Endothelial cell of umbilical vein (primary cell): ENCODE data around the gene FBXL17. TPM values are rescaled to one million over a fixed set of nuclear protein-coding genes. Genes with fewer than 3 reads are reported as not detected.

Experiments
- BruUV-seq: library from RNA; stranded (reverse); fragments of 400-500 nt; replicated peaks from 2 replicates; lab custom pipeline; 2021; lab: Mats Ljungman, UMichigan
- CTCF ChIA-PET: fragments of 300-600, 350-600 bp; sonication (Branson Sonifier 250); formaldehyde crosslinking; loops from one replicate; lab custom pipeline; 2021; ENCODE audit warnings: antibody characterized with exemption, inconsistent platforms; lab: Charles Lee
- POLR2A ChIA-PET: fragments of 300-600, 350-600 bp; sonication (Branson Sonifier 250); formaldehyde crosslinking; loops from one replicate; lab custom pipeline; 2021; ENCODE audit warnings: antibody characterized with exemption, inconsistent platforms; lab: Charles Lee
- DNase-seq: peaks from one replicate; pipeline ENCODE4 v3.0.0-alpha.2; 2011; ENCODE audit warnings: low read depth, low spot score
- FAIRE-seq: peaks from 2 replicates; lab custom pipeline; 2011; peaks lifted over from hg19 to GRCh38; lab: Jason Lieb, UNC
- H2AFZ ChIP-seq: 2 replicates; pipeline ENCODE4 v1.6.0; 2012; ENCODE audit warnings: low read depth, low read length, control low read depth, inconsistent platforms
- H3K27ac ChIP-seq: 2 replicates; pipeline ENCODE4 v1.5.1; 2011; ENCODE audit warnings: low read depth, mild to moderate bottlenecking, control low read depth, low read length, moderate library complexity; ENCODE audit not compliant: insufficient read depth
- H3K27me3 ChIP-seq, 2 experiments: 2 replicates each; pipeline versions ENCODE4 v1.6.0 to v1.6.1; 2011; ENCODE audit warnings: low read length in 2 of 2, mixed read lengths in 1 of 2; ENCODE audit not compliant: control insufficient read depth in 2 of 2, insufficient read depth in 2 of 2
- H3K36me3 ChIP-seq, 2 experiments: 2 replicates in 1 of 2; 3 replicates in 1 of 2; pipeline ENCODE4 v1.5.1; 2011; ENCODE audit warnings: low read length in 2 of 2, mild to moderate bottlenecking in 1 of 2, moderate library complexity in 1 of 2; ENCODE audit not compliant: control insufficient read depth in 2 of 2, insufficient read depth in 2 of 2; ENCODE audit errors: extremely low read depth in 1 of 2
- H3K4me1 ChIP-seq: 3 replicates; pipeline ENCODE4 v1.5.1; 2011; ENCODE audit warnings: mild to moderate bottlenecking, low read length; ENCODE audit not compliant: control insufficient read depth, insufficient read depth; ENCODE audit errors: extremely low read depth
- H3K4me2 ChIP-seq: 2 replicates; pipeline ENCODE4 v1.6.1; 2011; ENCODE audit warnings: low read length, control low read depth, mixed read lengths; ENCODE audit not compliant: insufficient read depth
- H3K4me3 ChIP-seq, 3 experiments: fragments of 200-600 bp in 1 of 3; sonication (generic), shearing (Covaris generic) in 1 of 3; replicated peaks in 1 of 3; 2 replicates each; pipeline ENCODE4 v1.5.1; 2011 to 2016; ENCODE audit warnings: control low read depth in 3 of 3, low read length in 3 of 3, mild to moderate bottlenecking in 2 of 3, inconsistent platforms in 1 of 3, low read depth in 1 of 3, moderate library complexity in 1 of 3; ENCODE audit not compliant: insufficient read depth in 1 of 3
- H3K79me2 ChIP-seq: 2 replicates; pipeline ENCODE4 v1.6.0; 2012; ENCODE audit warnings: low read length, inconsistent platforms; ENCODE audit not compliant: control insufficient read depth, insufficient read depth
- H3K9ac ChIP-seq: replicated peaks from 2 replicates; pipeline ENCODE3; 2011; ENCODE audit warnings: low read length, control low read depth; ENCODE audit not compliant: insufficient read depth; ENCODE audit errors: extremely low read depth
- H3K9me1 ChIP-seq: replicated peaks from 3 replicates; pipeline ENCODE4 v1.6.0; 2011; ENCODE audit warnings: mild to moderate bottlenecking, low read length; ENCODE audit not compliant: control insufficient read depth, insufficient read depth; ENCODE audit errors: extremely low read depth
- H3K9me3 ChIP-seq: replicated peaks from 2 replicates; pipeline ENCODE4 v1.5.1; 2012; ENCODE audit warnings: low read length, inconsistent platforms; ENCODE audit not compliant: control insufficient read depth, insufficient read depth
- H4K20me1 ChIP-seq: replicated peaks from 2 replicates; pipeline ENCODE3; 2011; ENCODE audit warnings: mild to moderate bottlenecking, low read length; ENCODE audit not compliant: control insufficient read depth, insufficient read depth; ENCODE audit errors: extremely low read depth
- CTCF ChIP-seq, 2 donors: IDR thresholded peaks; 1 replicate in 1 of 2; 2 replicates in 1 of 2; pipeline ENCODE4 v1.5.1; 2011; ENCODE audit warnings: low read length in 2 of 2, mild to moderate bottlenecking in 2 of 2, moderate library complexity in 2 of 2, control low read depth in 1 of 2, inconsistent platforms in 1 of 2, low read depth in 1 of 2; ENCODE audit not compliant: insufficient read depth in 1 of 2; ENCODE audit errors: extremely low read depth in 1 of 2
- EZH2 ChIP-seq: IDR thresholded peaks from 2 replicates; pipeline ENCODE4 v1.6.1; 2012; ENCODE audit warnings: borderline replicate concordance, low read depth, mild to moderate bottlenecking, moderate library complexity, low read length, inconsistent platforms; ENCODE audit not compliant: severe bottlenecking
- FOS ChIP-seq: IDR thresholded peaks from 2 replicates; pipeline ENCODE4 v1.6.1; 2011; ENCODE audit warnings: mild to moderate bottlenecking, low read length, moderate library complexity, borderline replicate concordance; ENCODE audit not compliant: insufficient read depth
- GATA2 ChIP-seq: IDR thresholded peaks from 2 replicates; pipeline ENCODE4 v1.7.0; 2011; ENCODE audit warnings: low read depth, mild to moderate bottlenecking, moderate library complexity, mixed read lengths, low read length; ENCODE audit not compliant: insufficient read length, insufficient read depth
- JUN ChIP-seq: IDR thresholded peaks from 2 replicates; pipeline ENCODE4 v1.6.1; 2011; ENCODE audit warnings: borderline replicate concordance, low read depth; ENCODE audit not compliant: insufficient read length, insufficient read depth
- MAX ChIP-seq: IDR thresholded peaks from 2 replicates; pipeline ENCODE4 v1.6.1; 2011; ENCODE audit not compliant: insufficient read depth, insufficient read length
- POLR2A ChIP-seq: IDR thresholded peaks from 2 replicates; pipeline ENCODE4 v1.6.1; 2012; ENCODE audit warnings: low read depth, mild to moderate bottlenecking, control low read depth, low read length
- POLR2AphosphoS5 ChIP-seq: IDR thresholded peaks from 2 replicates; pipeline ENCODE4 v1.6.1; 2012; ENCODE audit warnings: low read depth, mild to moderate bottlenecking, control low read depth, low read length, moderate library complexity; ENCODE audit not compliant: insufficient read depth
- dilution Hi-C: fragments of 300-500 bp; cut with MboI; formaldehyde crosslinking; loops from one replicate; pipeline ENCODE4 v1.15.0; 2019; ENCODE audit warnings: low sequenced_read_pairs; ENCODE audit not compliant: extremely low pct_ligation_motif_present
- intact Hi-C: fragments of 100-400 bp; cut with micrococcal nuclease; formaldehyde crosslinking; loops from one replicate; pipeline ENCODE4 v1.10.0; 2022
- polyA plus RNA-seq, 4 experiments: library from polyadenylated mRNA; depleted of rRNA in 3 of 4; stranded (reverse) in 3 of 4; unstranded in 1 of 4; fragments of >200 nt; gene quantifications; 2 replicates each; pipeline versions ENCODE4 v1.2.1 to v1.2.3, GENCODE V29; 2011 to 2012; ENCODE audit warnings: missing spikeins in 1 of 4
- total RNA-seq: library from RNA; stranded (reverse); gene quantifications from 2 replicates; pipeline ENCODE4 v1.2.3, GENCODE V29; 2021

FBXL17 gene
- total and polyA plus RNA-seq, 2 donors (not counting 3 experiments of a cell fraction or from before 2014, with no cell fraction given), result 2.7 to 8.8 TPM

GRCh38 chr5:107812570-107813141, 569.2 kb downstream of the FBXL17 start:
- no peaks in the 10 kb centered on the region for H3K9me1 ChIP-seq
- no peaks in the 10 kb centered on the region for H4K20me1 ChIP-seq
- FAIRE-seq (no peak), DNase-seq (no peak)
- TF ChIP-seq POLR2A (no peak), EZH2 (no peak), GATA2 (no peak), POLR2AphosphoS5 (no peak), JUN (no peak), FOS (no peak), MAX (no peak), CTCF (IDR thresholded peaks at IDR 0.05; ENCODE audit: extremely low read depth in 1 of 2, insufficient read depth in 1 of 2, low read depth in 1 of 2, low read length in 2 of 2) (no peak)
- H3K27ac ChIP-seq, result no peak overlapping the region
- dilution Hi-C loops (no loop called here), intact Hi-C loops (no loop called here)
- no peaks in the 10 kb centered on the region for H3K36me3 ChIP-seq
- H3K79me2 ChIP-seq, result no peaks in the 10 kb centered on the region
- H3K9ac ChIP-seq, result no peak overlapping the region
- no peaks in the 10 kb centered on the region for H3K27me3 ChIP-seq
- no peaks in the 10 kb centered on the region for H3K9me3 ChIP-seq
- POLR2A ChIA-PET, result no interaction called here
- H3K4me1 ChIP-seq, result no peaks in the 10 kb centered on the region
- no peak overlapping the region for H2AFZ ChIP-seq
- BruUV-seq, result no TSS peak
- no peak overlapping the region for H3K4me2 ChIP-seq
- H3K4me3 ChIP-seq, result no peak overlapping the region
- CTCF ChIA-PET, result no interaction called here
